Measurements from ENCODE around the gene TBX2. TPM values are rescaled to one million over a fixed set of nuclear protein-coding genes. Genes with fewer than 3 reads are reported as not detected.
A peak's percentile ranks its signal among the peaks of the same experiment; 100 is the strongest.

Gene TBX2
- total and polyA plus RNA-seq, 2 of the 13 experiments (the other 11 are each of a cell fraction or from before 2014, with no cell fraction given): 2.8 to 15.3 TPM

- TF ChIP-seq ZNF687 (CRISPR knock-in tag; IDR thresholded peaks at IDR 0.05): peak; percentile 88
- peak; percentile 43; the same call in 1 of the 2 replicates for TF ChIP-seq KAT8 (CRISPR knock-in tag; IDR thresholded peaks at IDR 0.05)
- no peak for TF ChIP-seq ARID3A (IDR thresholded peaks at IDR 0.05; ENCODE audit: low read depth, low read length)
- TF ChIP-seq SALL1 (CRISPR knock-in tag; IDR thresholded peaks at IDR 0.05): peak; percentile 34; the same call in 1 of the 2 replicates
- peak; percentile 74 for TF ChIP-seq GATAD2A (CRISPR knock-in tag; IDR thresholded peaks at IDR 0.05)
- TF ChIP-seq THRA (CRISPR knock-in tag; IDR thresholded peaks at IDR 0.05; ENCODE audit: borderline replicate concordance): peak; percentile 67; the same call in 1 of the 2 replicates
- peak; percentile 61; the same call in 1 of the 2 replicates for TF ChIP-seq NFKB2 (CRISPR knock-in tag; IDR thresholded peaks at IDR 0.05; ENCODE audit: borderline replicate concordance)
These were observed 14.7 kb downstream of the TBX2 start (continued) for GRCh38 chr17:61414141-61414935.
